Adrenal gland (tissue), 12 donors: ENCODE data around the gene LSM10. TPM values are rescaled to one million over a fixed set of nuclear protein-coding genes. Genes with fewer than 3 reads are reported as not detected.

Source experiments
- DNase-seq, 7 donors: peaks; one replicate each; pipeline ENCODE4 v3.0.0-alpha.2; 2019 to 2020
- H3K27ac ChIP-seq, 5 donors: fragments of 200-600 bp; sonication (generic) in 4 of 5; 1 replicate in 3 of 5; 2 replicates in 2 of 5; pipeline versions ENCODE4 v1.5.1 to v1.8.0; 2016 to 2020; ENCODE audit warnings: mild to moderate bottlenecking in 1 of 5
- H3K27me3 ChIP-seq: fragments of 200-600 bp; 2 replicates; pipeline ENCODE4 v1.8.0; 2021
- H3K36me3 ChIP-seq, 2 donors: fragments of 200-600 bp; replicated peaks in 1 of 2; 1 replicate in 1 of 2; 2 replicates in 1 of 2; pipeline versions ENCODE4 v1.5.1 to v1.8.0; 2018 to 2022
- H3K4me1 ChIP-seq, 2 donors: fragments of 200-600 bp; replicated peaks in 1 of 2; 1 replicate in 1 of 2; 2 replicates in 1 of 2; pipeline versions ENCODE4 v1.5.1 to v1.8.0; 2018 to 2021
- H3K4me3 ChIP-seq, 4 donors: fragments of 200-600 bp; sonication (generic) in 3 of 4; one replicate each; pipeline ENCODE4 v1.5.1; 2016 to 2018
- H3K9me3 ChIP-seq, 3 donors: fragments of 200-600 bp; sonication (generic) in 1 of 3; replicated peaks in 1 of 3; 1 replicate in 2 of 3; 2 replicates in 1 of 3; pipeline versions ENCODE4 v1.5.1 to v1.8.0; 2016 to 2021
- CTCF ChIP-seq, 6 experiments: fragments of 450-650 bp in 4 of 6; fragments of 200-600 bp in 2 of 6; sonication (generic) in 1 of 6; IDR thresholded peaks; 1 replicate in 5 of 6; 2 replicates in 1 of 6; pipeline versions ENCODE4 v1.5.1 to v1.8.0; 2016 to 2021; ENCODE audit warnings: antibody characterized with exemption in 6 of 6, mild to moderate bottlenecking in 2 of 6, moderate library complexity in 1 of 6
- POLR2A ChIP-seq, 2 donors: fragments of 450-650 bp; IDR thresholded peaks; one replicate each; pipeline ENCODE4 v1.6.1; 2017; ENCODE audit warnings: antibody characterized with exemption in 2 of 2, mild to moderate bottlenecking in 2 of 2, moderate library complexity in 1 of 2
- WGBS, 4 donors: extraction: QIAGEN DNeasy Blood & Tissue Kit in 2 of 4; methylation state at CpG; one replicate each; pipeline versions ENCODE4 v1.1.5 to v1.1.7; 2013 to 2017; 5-methylcytosine and 5-hydroxymethylcytosine counted together
- intact Hi-C, 2 donors: fragments of 100-400 bp; cut with DNase I; formaldehyde crosslinking; loops; one replicate each; pipeline versions ENCODE4 v1.14.1 to v1.15.0; 2022 to 2023
- polyA plus RNA-seq, 3 donors: library from polyadenylated mRNA; stranded (reverse); fragments of 200-250 nt in 2 of 3; fragments of 350-450 nt in 1 of 3; fragmentation: Illumina TruSeq in 1 of 3; extraction: RNeasy Lipid Tissue Mini Kit (QIAGEN cat#74804) in 1 of 3; gene quantifications; one replicate each; pipeline ENCODE4 v1.2.3, GENCODE V29; 2013 to 2014
- total RNA-seq, 9 donors: library from RNA; depleted of rRNA in 4 of 9; stranded (reverse); fragments of >200 nt in 4 of 9; fragments of 120-200 nt in 1 of 9; fragmentation: NEBNext Ultra II Directional in 1 of 9; extraction: Animal tissue kit (Norgen Biotek cat#: 25700) in 1 of 9; gene quantifications; one replicate each; pipeline versions ENCODE4 v1.1.0 to v1.2.4, GENCODE V29; 2013 to 2023
- donor health status: healthy with polysubstance abuse.
- donor health status: Bipolar disorder and iron deficiency.
- donor health status: DM: yes; HTN: yes; CAD: no.
- donor health status: DM: no; HTN: no; CAD: no.
- donor health status: DM: no; HTN: no; CAD: no.
- donor health status: DM: yes; HTN: yes; CAD: no.

LSM10 gene
- total and polyA plus RNA-seq, 12 donors, result 13.2 to 48.7 (median 34.9) TPM

- intact Hi-C loops, result no loop called here
- H3K9me3 ChIP-seq, result no peaks in the 10 kb centered on the region
- TF ChIP-seq POLR2A (IDR thresholded peaks at IDR 0.05), result no peak
- TF ChIP-seq CTCF (IDR thresholded peaks at IDR 0.05), result no peak
- H3K4me1 ChIP-seq, result no peaks in the 10 kb centered on the region
- H3K36me3 ChIP-seq, result peaks cover 0 to 19% of the 10 kb centered on the region in 2 donors
- 75 to 98% (median 89%) methylated on average over 3 to 4 of the region's 4 CpGs for WGBS, 4 donors
- no peaks in the 10 kb centered on the region for H3K27me3 ChIP-seq
- no peak overlapping the region for H3K4me3 ChIP-seq
- DNase-seq, result no peak
- H3K27ac ChIP-seq, result no peak overlapping the region
Measured at GRCh38 chr1:36432616-36433015, 34.9 kb upstream of the LSM10 start.

- Histone ChIP-seq H3K36me3 (no peaks in the 10 kb centered on the region), H3K27ac (no peak overlapping the region), H3K27me3 (no peaks in the 10 kb centered on the region), H3K4me3 (no peak overlapping the region), H3K9me3 (no peaks in the 10 kb centered on the region), H3K4me1 (no peaks in the 10 kb centered on the region)
- no peak for DNase-seq
- intact Hi-C loops, result no loop called here
- 81 to 90% (median 86%) methylated on average over 4 of the region's 4 CpGs for WGBS, 4 donors
- TF ChIP-seq CTCF (IDR thresholded peaks at IDR 0.05) (no peak), POLR2A (IDR thresholded peaks at IDR 0.05) (no peak)
Measured at GRCh38 chr1:36425791-36426190, 28.1 kb upstream of the LSM10 start.

- no peaks in the 10 kb centered on the region for H3K9me3 ChIP-seq
- H3K36me3 ChIP-seq, result no peaks in the 10 kb centered on the region
- H3K4me1 ChIP-seq, result peaks cover 3 to 6% of the 10 kb centered on the region in 2 donors
- DNase-seq, result no peak
- no peaks in the 10 kb centered on the region for H3K27me3 ChIP-seq
- WGBS, 4 donors, result 84 to 87% (median 86%) methylated on average over 7 of the region's 7 CpGs
- no peak overlapping the region for H3K4me3 ChIP-seq
- intact Hi-C loops, result loop anchor here in 1 of 2 donors (5.0 kb wide), 1 partner anchor 79 kb away; no protein-coding TSS in a partner anchor
- no peak overlapping the region for H3K27ac ChIP-seq
- TF ChIP-seq POLR2A (IDR thresholded peaks at IDR 0.05) (no peak), CTCF (IDR thresholded peaks at IDR 0.05) (no peak)
Measured at GRCh38 chr1:36421649-36422048, 23.9 kb upstream of the LSM10 start.

- WGBS, 4 donors, result 13 to 17% (median 15%) methylated on average over 12 to 13 of the region's 13 CpGs
- Histone ChIP-seq H3K27ac (no peak overlapping the region), H3K36me3 (no peaks in the 10 kb centered on the region), H3K4me1 (peaks cover 3 to 6% of the 10 kb centered on the region in 2 donors), H3K4me3 (no peak overlapping the region), H3K9me3 (no peaks in the 10 kb centered on the region), H3K27me3 (no peaks in the 10 kb centered on the region)
- intact Hi-C loops, result loop anchor here in 1 of 2 donors (5.0 kb wide), 1 partner anchor 79 kb away; no protein-coding TSS in a partner anchor
- DNase-seq, result peak; percentile 78 to 95 (median 86)
- TF ChIP-seq POLR2A (IDR thresholded peaks at IDR 0.05) (no peak), CTCF (IDR thresholded peaks at IDR 0.05) (peak; percentile 82 to 95 (median 94))
Measured at GRCh38 chr1:36420836-36421317, 23.2 kb upstream of the LSM10 start.
